ENCODE data around the gene OPCML. TPM values are rescaled to one million over a fixed set of nuclear protein-coding genes. Genes with fewer than 3 reads are reported as not detected.

OPCML gene
- total RNA-seq, 1 experiment from 2014 or later, result 0.07 TPM

DNA sequence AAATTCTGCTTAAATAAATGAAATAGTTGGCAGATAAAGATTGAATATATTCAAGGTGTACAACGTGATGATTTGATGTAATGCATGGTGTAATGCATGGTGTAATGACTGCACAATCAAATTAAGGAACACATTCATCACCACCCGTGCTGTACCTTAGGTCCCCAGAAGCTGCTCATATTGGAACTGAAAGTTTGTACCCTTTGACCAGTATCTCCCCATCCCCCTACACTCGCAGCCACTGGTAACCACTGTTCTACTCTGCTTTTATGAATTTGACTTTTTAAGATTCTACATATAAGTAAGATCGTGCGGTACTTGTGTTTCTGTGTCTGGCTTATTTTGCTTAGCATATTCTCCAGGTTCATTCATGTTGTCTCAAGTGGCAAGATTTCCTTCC is 445.8 kb downstream of the OPCML start:
- no peak for DNase-seq (ENCODE audit: low read depth)
- in situ Hi-C loops (cut with HindIII; ENCODE audit: low pct_unique_long_range_greater_than_20kb, low sequenced_read_pairs), result no loop called here

DNA sequence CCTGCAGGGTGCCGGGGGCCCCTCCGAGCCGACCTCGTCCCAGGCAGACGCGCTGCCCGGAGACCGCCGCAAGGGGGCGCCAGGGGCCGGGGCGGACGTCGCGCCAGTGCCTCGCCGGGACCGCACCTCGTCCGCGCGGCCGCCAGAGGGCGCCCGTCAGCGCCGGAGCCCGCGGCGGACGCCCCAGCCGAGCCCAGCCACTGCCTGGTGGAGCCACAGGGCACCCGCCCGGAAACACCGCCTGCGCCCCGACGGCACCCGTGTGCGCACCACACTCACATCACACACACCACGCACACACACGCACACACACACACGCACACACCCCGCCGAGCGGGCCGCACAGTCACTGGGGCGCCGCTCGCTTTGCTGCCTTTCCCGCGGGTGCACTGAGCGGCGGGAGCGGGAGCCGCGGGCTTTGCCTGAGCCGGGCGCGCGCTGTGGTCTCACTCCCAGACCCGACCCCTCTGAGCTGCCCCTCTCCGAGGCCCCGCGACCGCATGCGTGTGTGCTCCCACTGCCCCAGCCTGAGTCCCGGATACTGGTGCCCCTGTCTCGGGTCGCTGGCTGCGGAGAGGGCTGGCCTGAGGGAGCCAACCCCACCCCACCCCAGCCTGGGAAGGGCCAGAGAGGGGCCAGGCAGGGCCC is 449.3 kb downstream of the OPCML start:
- in situ Hi-C loops (cut with HindIII; ENCODE audit: low pct_unique_long_range_greater_than_20kb, low sequenced_read_pairs), result no loop called here
- DNase-seq (ENCODE audit: low read depth), result peak; percentile 36

DNA sequence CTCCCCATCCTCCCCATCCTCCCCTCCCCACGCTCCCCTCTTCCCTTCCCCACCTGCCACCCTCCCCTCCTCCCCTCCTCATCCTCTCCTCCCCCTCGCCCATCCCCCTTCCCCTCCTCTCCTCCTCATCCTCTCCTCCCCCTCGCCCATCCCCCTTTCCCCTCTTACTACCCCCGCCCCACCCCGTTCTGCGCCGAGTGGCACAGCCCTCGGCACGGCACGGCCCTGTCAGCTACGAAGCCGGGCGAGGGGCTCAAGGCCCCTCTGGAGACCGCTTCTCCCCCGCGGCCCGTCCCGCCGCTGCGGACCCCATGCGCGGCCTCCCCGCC is 449.9 kb downstream of the OPCML start:
- in situ Hi-C loops (cut with HindIII; ENCODE audit: low pct_unique_long_range_greater_than_20kb, low sequenced_read_pairs), result no loop called here
- DNase-seq (ENCODE audit: low read depth), result no peak

DNA sequence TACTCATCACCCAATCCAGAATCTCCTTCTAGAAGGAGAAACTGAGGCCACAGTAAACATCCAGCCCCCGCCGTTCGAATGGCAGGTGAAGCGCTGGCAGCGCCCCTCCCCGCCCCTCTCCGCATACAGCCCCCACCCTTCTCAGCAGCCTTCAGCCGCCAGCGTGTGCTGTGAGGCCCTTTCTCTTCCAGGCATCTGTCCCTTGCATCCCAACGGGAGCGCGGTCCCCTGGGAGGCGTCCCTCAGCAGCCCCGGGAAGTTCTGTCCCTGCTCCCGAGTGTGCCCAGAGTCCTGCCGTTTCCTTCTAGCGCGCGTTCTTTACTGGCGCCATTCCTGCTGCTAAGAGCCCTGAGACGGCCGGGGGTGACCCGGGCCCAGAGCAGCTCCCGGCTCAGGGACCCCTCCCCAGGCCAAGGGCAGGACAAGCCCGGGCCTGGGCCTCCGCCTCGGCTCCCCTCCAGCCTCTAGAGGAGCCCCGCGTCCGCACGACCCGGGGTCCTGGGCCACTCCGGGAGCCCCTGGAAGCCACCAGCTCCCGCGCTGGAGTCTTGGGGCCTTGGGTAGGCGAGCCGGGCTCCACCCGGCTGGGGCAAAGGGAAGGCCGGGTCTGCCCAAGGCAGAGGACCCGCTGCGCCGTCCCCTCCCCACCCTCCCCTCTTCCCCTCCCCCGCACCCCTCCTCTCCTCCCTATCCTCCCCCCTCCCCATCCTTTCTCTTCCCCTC is 450.4 kb downstream of the OPCML start:
- no peak for DNase-seq (ENCODE audit: low read depth)
- in situ Hi-C loops (cut with HindIII; ENCODE audit: low pct_unique_long_range_greater_than_20kb, low sequenced_read_pairs), result no loop called here

DNA sequence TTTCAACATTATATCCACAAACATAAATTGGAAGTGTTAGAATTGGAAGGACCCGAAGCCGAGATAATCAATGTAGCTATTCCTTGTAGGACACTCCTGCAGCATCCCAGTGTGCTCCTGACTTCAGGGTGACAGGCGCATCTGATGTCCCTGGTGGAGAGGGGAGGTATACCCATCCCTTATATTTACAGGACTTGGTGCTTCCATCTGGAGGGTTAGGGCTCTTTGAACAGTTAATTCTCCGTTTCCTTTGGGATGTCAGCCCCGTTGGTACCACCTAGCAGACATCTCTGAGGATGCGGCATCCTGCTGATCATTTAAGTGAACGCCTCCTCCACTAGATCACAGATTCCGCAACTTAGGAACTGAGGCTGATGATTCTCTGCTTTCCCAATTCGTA is 451.3 kb downstream of the OPCML start:
- in situ Hi-C loops (cut with HindIII; ENCODE audit: low pct_unique_long_range_greater_than_20kb, low sequenced_read_pairs), result no loop called here

DNA sequence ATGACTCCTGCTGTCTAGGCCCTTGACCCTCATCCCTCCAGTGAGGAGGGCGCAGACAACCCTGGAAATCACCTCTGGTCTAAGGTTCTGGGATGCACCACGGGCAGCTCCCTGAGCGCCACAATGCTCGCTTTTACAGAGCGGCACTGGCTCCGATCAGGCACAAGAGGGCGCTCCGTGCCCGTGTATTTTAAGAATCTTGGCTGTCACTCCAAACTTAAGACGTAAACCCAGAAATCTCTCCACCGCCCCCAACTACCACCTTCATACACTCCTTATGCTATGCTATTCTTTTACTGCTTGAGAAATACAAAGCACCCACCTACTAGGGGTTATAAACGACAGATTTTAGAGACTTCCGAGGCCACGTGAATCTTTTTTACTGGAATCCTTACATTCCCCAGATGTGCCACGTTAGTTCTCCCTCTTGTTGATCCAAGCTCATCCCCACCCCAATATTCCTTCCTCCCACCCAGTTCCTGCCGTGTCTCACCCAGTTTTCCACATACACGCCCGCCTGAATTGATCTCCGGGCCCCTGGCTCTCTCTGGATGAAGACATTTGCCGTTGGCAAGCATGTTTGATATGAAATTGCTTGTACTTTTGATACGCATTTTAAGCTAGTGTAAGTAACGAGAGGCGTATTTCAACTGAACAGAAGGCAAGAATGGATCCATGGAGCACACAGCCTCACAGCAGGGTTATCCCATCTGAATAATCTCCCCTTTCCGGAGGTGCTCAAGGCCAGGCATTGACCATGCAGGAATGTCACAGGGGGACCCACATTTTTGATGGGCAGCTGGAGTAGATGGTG is 453.5 kb downstream of the OPCML start:
- peak; percentile 3 for DNase-seq (ENCODE audit: low read depth)
- in situ Hi-C loops (cut with HindIII; ENCODE audit: low pct_unique_long_range_greater_than_20kb, low sequenced_read_pairs), result no loop called here

More for the DNA sequence above, 451.3 kb downstream of the OPCML start:
- DNase-seq (ENCODE audit: low read depth), result no peak

DNA sequence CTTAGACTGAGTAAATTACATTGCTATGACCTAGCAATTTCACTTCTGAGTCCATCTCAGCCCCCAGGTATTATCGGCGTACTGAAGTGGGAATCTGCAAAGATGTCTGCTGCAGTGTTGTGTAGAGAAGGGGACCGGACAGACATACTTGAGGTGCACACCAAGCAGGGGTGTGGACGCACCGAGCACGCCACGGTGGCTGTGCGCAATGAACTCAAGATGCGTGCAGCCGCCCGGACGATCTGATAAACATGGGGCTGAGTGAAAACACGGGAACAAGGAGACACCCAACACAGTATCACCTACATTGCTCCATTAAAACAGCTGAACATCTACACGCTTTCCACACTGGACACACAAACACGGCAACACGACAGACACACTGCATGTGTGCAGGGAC is 454.3 kb downstream of the OPCML start:
- no peak for DNase-seq (ENCODE audit: low read depth)
- in situ Hi-C loops (cut with HindIII; ENCODE audit: low pct_unique_long_range_greater_than_20kb, low sequenced_read_pairs), result no loop called here

DNA sequence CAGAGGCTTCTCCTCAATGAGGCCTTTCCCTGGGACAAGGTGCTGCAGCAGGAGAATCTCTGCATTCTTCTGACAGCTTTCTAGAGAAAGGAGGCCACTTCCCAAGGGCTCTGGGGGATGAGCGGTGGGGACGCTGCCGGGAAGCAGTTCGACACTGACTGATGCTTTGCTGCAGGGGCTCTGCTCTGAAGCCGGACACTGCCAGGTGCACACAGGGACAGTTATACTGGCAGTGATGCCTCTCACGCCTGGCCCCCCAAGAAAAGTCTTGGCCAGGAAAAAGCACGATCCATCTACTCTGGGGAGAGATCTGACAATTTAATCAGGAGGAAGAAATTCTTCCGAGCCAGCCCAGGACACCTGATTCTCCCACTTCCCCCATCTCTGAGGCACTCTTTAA is 456.9 kb downstream of the OPCML start:
- in situ Hi-C loops (cut with HindIII; ENCODE audit: low pct_unique_long_range_greater_than_20kb, low sequenced_read_pairs), result no loop called here
- no peak for DNase-seq (ENCODE audit: low read depth)

DNA sequence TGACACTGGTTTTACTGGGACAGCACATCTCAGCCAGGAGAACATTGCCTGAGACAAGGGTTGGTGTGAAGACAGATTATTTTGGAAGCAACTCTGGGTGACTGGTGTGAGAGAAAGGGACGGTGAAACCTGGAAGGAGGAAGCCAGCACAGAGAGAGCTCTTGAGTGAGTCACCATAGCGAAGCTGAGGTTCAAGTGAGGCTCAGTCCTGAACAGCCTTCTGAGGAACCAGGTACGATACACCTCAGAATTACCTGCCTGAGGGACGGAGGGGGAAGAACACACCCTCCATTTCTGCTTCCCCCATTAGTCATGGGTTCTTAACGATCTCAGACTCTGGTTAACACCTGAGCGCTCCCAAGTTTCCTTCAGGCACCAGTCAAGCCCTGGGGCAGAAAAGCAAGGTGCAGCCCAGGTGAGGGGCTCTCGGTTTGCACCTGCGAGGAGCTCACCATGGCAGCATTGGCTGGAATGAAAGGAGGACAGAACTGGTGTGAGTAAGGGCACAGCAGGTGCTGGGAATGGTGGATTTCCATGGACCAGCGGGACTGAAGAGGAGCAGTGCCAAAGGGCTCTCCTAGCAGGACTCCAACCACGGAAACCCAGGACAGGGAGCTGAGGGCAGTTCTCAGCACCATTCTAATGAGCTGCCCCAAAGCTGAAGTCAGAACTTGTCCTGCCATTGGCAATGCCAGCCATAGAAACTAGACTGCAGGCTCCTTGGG is 459.3 kb downstream of the OPCML start:
- in situ Hi-C loops (cut with HindIII; ENCODE audit: low pct_unique_long_range_greater_than_20kb, low sequenced_read_pairs), result no loop called here
- no peak for DNase-seq (ENCODE audit: low read depth)

DNA sequence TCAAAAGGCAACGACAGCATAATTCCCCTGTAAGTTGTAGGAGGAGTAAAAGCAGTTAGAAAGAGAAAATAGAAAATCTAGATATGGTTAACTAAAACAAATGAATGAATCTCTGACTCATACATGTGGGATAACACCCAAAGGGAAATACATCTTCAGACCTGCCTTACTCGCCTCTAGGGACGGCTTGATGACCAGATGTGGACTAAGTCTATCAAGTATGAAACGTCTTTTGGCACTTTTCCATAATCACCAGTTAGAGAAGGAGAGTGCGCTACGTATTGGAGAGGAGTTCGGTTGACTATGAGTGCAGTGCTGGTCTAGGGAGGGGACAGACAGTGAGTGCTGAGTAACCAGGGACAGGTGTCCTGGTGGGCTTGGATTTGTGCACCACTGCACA is 459.9 kb downstream of the OPCML start:
- in situ Hi-C loops (cut with HindIII; ENCODE audit: low pct_unique_long_range_greater_than_20kb, low sequenced_read_pairs), result no loop called here
- no peak for DNase-seq (ENCODE audit: low read depth)

DNA sequence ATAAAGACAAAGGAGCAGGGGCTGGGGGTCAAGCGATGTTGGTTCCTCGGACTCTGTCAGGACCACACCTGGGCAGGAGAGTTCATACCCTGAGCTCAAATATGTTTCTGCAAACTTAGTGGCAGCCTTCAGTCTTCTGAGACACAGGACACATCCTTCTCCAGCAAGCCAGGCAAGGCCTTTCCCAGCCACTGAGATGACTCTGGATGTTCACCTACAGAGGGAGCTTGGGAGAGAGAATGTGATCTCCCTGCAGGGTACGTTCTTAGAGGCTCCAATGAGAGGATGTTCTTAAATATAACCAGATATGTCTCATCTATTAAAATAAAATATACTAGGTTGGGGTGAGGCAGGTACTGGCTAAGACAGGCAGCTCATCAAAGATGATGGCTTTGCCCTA is 461.5 kb downstream of the OPCML start:
- in situ Hi-C loops (cut with HindIII; ENCODE audit: low pct_unique_long_range_greater_than_20kb, low sequenced_read_pairs), result no loop called here
- no peak for DNase-seq (ENCODE audit: low read depth)

DNA sequence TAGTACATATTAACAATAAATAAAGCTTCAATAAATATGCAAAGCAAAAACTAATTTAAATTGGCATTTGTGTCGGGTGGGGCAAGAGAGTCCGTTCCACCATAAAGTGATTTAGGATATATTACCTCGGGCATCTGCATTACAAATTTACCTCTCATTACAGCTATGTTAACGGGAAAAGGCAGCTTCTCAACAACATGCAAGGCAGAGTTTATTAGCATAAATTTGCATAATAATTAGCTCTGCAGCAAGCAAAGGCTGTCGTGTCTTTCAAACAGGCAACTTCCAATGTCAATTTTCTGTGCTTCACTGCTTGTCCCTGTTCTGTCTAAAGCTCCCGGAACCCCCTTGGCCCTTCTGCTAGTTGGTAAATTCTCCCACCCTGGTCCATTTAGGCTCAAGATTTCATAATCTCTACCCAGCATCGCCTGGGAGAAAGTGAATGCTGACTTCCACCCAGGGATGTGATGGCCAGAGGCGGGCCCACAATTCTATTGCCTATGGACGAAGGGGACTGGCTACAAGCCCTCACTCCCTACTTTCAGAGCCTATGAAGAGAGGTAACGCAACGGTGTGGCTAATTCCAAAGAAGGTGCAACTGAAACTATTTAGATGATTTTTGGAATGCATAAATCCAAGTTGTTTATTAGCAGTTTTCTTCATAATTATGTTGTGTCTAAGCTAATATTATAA is 462.1 kb downstream of the OPCML start:
- DNase-seq (ENCODE audit: low read depth), result no peak
- in situ Hi-C loops (cut with HindIII; ENCODE audit: low pct_unique_long_range_greater_than_20kb, low sequenced_read_pairs), result no loop called here

DNA sequence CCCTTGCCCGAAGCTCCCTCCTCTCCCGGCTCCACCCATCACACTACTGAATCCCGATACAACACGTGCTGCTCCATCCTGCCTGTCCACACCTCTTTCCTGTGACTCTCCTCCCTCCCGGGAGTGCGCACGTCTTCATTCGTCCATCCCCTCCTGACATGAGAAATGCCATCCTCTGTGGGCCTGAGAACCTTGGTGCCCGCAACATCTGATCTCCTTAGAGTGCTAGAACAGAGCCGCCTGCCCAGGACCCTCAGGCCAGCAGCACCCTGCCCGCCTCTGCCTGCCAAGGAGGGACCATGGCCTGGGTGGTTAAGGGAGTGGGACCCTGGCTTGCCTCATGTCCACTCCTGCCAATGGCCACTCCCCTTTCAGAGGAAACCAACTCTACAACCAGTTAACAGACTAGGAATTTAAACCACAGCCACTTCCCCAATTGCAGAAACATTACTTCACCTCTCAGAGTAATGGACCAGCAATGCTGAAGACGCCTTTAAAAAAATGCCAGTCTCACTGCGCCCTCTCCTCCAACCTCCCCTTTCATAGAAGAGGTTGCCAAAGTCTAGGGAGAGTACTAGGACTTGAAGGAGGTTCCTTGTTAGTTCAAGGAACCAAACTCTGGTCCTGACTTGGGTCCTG is 466.3 kb downstream of the OPCML start:
- DNase-seq (ENCODE audit: low read depth), result no peak
- in situ Hi-C loops (cut with HindIII; ENCODE audit: low pct_unique_long_range_greater_than_20kb, low sequenced_read_pairs), result no loop called here

DNA sequence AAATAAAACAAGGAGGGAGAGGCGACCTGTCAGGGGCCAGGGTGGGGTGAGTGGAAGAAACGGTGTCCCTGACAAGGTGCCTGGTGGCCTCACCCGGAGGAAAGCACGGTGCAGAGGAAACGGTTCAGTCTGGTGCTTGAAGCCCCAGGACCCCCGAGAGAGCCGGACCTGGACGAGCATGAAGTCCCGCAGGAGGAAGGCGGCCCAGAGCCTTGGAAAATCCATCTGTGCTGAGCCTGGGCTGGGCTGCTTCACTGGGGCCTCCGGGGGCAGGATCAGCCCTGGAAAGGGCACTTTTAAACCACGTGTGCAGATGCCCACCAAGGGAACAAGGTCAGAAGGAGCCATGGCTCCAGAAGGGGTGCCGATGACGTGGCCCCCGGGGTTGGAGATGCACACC is 467.3 kb downstream of the OPCML start:
- in situ Hi-C loops (cut with HindIII; ENCODE audit: low pct_unique_long_range_greater_than_20kb, low sequenced_read_pairs), result no loop called here
- no peak for DNase-seq (ENCODE audit: low read depth)

DNA sequence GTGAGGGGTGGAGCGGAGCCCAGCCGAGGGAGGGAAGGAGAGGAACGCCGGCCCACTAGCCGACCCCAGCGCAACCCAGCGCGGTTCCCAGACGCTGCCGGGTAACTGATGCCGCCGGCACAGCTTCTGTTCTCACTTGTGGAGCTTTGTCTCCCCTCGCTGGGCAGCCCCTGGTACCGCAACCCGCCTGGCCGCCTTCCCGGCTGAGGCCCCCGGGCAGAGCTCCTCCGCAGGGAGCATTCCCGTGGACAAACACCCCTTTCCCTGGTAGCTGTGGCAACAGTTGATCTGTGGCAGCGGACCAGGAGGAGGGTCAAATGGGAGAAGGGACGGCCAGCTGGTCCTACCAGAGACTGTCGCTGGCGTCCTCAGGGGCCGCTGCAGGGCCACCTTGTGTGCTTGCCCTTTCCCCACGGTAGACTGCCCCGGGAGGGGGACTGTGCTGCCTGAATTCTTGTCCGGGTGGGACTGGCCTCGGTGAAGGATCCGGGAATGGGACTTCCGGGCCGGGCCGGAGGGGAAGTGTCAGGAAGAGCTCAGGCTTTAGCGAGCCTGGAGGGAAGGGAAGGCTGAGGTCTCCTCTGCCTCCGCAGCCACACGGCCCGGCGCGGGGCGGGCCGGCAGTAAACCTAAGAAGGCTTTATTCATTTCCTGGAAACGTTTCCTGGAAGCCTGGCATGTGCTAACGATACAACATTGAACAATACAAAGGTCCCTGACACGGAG is 468.0 kb downstream of the OPCML start:
- in situ Hi-C loops (cut with HindIII; ENCODE audit: low pct_unique_long_range_greater_than_20kb, low sequenced_read_pairs), result no loop called here

DNA sequence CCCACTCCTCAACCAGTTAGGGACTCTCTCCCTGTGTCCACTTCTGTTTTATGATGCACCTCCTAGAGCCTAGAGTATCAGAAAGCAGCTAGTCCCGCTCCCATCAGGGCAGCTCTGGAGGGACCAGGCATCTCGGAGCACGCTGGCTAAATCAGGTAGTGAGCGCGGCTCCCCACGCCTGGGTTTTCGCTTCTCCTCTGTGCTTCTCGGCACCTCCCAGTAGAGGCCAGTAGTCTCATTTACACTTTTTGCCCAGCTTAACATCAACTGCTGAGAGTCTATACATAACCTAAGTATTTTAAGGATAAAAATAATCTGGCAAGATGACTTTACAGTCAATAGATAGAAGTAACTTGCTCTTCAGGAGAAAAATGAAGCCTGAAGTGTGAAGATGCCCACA is 473.8 kb downstream of the OPCML start:
- in situ Hi-C loops (cut with HindIII; ENCODE audit: low pct_unique_long_range_greater_than_20kb, low sequenced_read_pairs), result no loop called here
- no peak for DNase-seq (ENCODE audit: low read depth)

More for the DNA sequence above, 468.0 kb downstream of the OPCML start:
- no peak for DNase-seq (ENCODE audit: low read depth)

DNA sequence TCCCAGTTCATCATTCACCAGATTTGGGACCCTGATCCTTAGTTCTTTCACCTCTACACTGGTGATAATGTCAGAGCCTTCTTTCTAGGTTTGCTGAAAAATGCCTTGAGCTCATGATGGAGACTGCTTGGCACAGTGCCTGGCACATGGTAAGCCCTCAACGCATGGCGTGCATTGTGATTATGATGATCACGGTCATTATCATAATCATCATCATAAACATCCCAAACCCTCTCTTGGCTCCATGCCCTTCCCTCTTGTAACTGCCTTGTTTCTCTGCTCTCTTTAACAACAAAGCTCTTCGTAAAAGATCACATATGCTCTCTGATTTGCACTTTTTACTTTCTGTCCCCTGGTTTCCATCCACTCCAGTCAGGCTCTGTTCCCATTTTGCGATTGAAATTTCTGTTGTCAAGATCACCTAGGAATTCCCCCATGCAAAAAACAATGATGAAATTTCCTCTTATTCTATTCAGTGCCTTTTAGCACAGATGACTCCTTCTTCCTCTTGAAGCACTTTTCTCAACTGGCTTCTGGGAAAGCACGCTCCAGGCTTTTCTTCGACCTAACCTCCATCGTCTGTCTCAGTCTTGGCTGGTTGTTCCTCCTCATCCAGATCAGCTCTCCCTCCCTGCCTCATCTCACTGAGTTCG is 479.1 kb downstream of the OPCML start:
- no peak for DNase-seq (ENCODE audit: low read depth)
- in situ Hi-C loops (cut with HindIII; ENCODE audit: low pct_unique_long_range_greater_than_20kb, low sequenced_read_pairs), result no loop called here
